ENCODE measurements around the gene ZMYND15. TPM values are rescaled to one million over a fixed set of nuclear protein-coding genes. Genes with fewer than 3 reads are reported as not detected.

Gene ZMYND15
- total RNA-seq, 1 experiment from 2014 or later, result 0.17 TPM

- CTCF ChIA-PET, result no interaction called here
- DNase-seq (ENCODE audit: low spot score), result no peak
- TF ChIP-seq CTCF (conservative IDR thresholded peaks at IDR 0.05; ENCODE audit: low read depth, low read length) (no peak), EZH2 (IDR thresholded peaks at IDR 0.05; ENCODE audit: borderline replicate concordance, low read depth, low read length, poor library complexity, severe bottlenecking) (no peak)
- Histone ChIP-seq H3K27ac (ENCODE audit: low read depth, low read length, poor library complexity, severe bottlenecking) (no peak overlapping the region), H3K9me3 (ENCODE audit: low read depth, low read length, poor library complexity, severe bottlenecking) (no peaks in the 10 kb centered on the region), H3K4me3 (ENCODE audit: low read depth, low read length, poor library complexity, severe bottlenecking) (no peak overlapping the region), H3K36me3 (ENCODE audit: insufficient read depth, low read length, poor library complexity, severe bottlenecking) (no peaks in the 10 kb centered on the region), H3K4me1 (ENCODE audit: insufficient read depth, low read length, poor library complexity, severe bottlenecking) (no peaks in the 10 kb centered on the region), H3K27me3 (replicated peaks; ENCODE audit: insufficient read depth, low read depth, low read length, poor library complexity) (peaks cover 37% of the 10 kb centered on the region)
- POLR2A ChIA-PET (ENCODE audit: low non-redundant PET), result no interaction called here
- intact Hi-C loops (cut with micrococcal nuclease; ENCODE audit: unreplicated experiment), result no loop called here
- BruUV-seq (replicated peaks), result no TSS peak
Observed at GRCh38 chr17:4751932-4752331, 12.3 kb downstream of the ZMYND15 start.

- H3K4me3 ChIP-seq (ENCODE audit: low read depth, low read length, poor library complexity, severe bottlenecking), result no peak overlapping the region
- intact Hi-C loops (cut with micrococcal nuclease; ENCODE audit: unreplicated experiment), result no loop called here
- ChIA-PET CTCF (no interaction called here), POLR2A (ENCODE audit: low non-redundant PET) (interaction anchor here (0.6 kb wide), 1 partner anchor 43 kb away, joined by 3 read pairs; no protein-coding TSS in a partner anchor)
- H3K4me1 ChIP-seq (ENCODE audit: insufficient read depth, low read length, poor library complexity, severe bottlenecking), result no peaks in the 10 kb centered on the region
- no peak overlapping the region for H3K27ac ChIP-seq (ENCODE audit: low read depth, low read length, poor library complexity, severe bottlenecking)
- peaks cover 30% of the 10 kb centered on the region for H3K27me3 ChIP-seq (replicated peaks; ENCODE audit: insufficient read depth, low read depth, low read length, poor library complexity)
- no peak for DNase-seq (ENCODE audit: low spot score)
- no peaks in the 10 kb centered on the region for H3K36me3 ChIP-seq (ENCODE audit: insufficient read depth, low read length, poor library complexity, severe bottlenecking)
- no TSS peak for BruUV-seq (replicated peaks)
- no peak for TF ChIP-seq EZH2 (IDR thresholded peaks at IDR 0.05; ENCODE audit: borderline replicate concordance, low read depth, low read length, poor library complexity, severe bottlenecking)
- no peaks in the 10 kb centered on the region for H3K9me3 ChIP-seq (ENCODE audit: low read depth, low read length, poor library complexity, severe bottlenecking)
Observed at GRCh38 chr17:4753392-4753791, 13.8 kb downstream of the ZMYND15 start.

- no peak for DNase-seq (ENCODE audit: low spot score)
Observed at GRCh38 chr17:4759776-4760236, 20.2 kb downstream of the ZMYND15 start.

More at GRCh38 chr17:4759776-4760236, 20.2 kb downstream of the ZMYND15 start:
- POLR2A ChIA-PET (ENCODE audit: low non-redundant PET), result no interaction called here
- CTCF ChIA-PET, result no interaction called here
- TF ChIP-seq EZH2 (IDR thresholded peaks at IDR 0.05; ENCODE audit: borderline replicate concordance, low read depth, low read length, poor library complexity, severe bottlenecking) (no peak), CTCF (conservative IDR thresholded peaks at IDR 0.05; ENCODE audit: low read depth, low read length) (no peak)
- Histone ChIP-seq H3K4me3 (ENCODE audit: low read depth, low read length, poor library complexity, severe bottlenecking) (no peak overlapping the region), H3K27ac (ENCODE audit: low read depth, low read length, poor library complexity, severe bottlenecking) (no peak overlapping the region), H3K4me1 (ENCODE audit: insufficient read depth, low read length, poor library complexity, severe bottlenecking) (no peaks in the 10 kb centered on the region), H3K9me3 (ENCODE audit: low read depth, low read length, poor library complexity, severe bottlenecking) (no peaks in the 10 kb centered on the region), H3K36me3 (ENCODE audit: insufficient read depth, low read length, poor library complexity, severe bottlenecking) (no peaks in the 10 kb centered on the region), H3K27me3 (replicated peaks; ENCODE audit: insufficient read depth, low read depth, low read length, poor library complexity) (peaks cover 4% of the 10 kb centered on the region)
- intact Hi-C loops (cut with micrococcal nuclease; ENCODE audit: unreplicated experiment), result no loop called here
- no TSS peak for BruUV-seq (replicated peaks)

Measured in A673 (cell line).